RPMI8226 (cell line): ENCODE measurements around the gene EXD3.
"Not testable (repeated sequence)": the region's sequence is repeated elsewhere in the genome, so short reads cannot be mapped to it uniquely, and the experiment has no call there.

Experiments used
- DNase-seq: peaks from one replicate; pipeline ENCODE4 v3.0.0-alpha.2; 2015

Gene EXD3

GRCh38 chr9:137430723-137431415, 7.9 kb upstream of the EXD3 start:
- DNase-seq: no peak

GRCh38 chr9:137429974-137430722, 7.2 kb upstream of the EXD3 start:
- peak; percentile 83 for DNase-seq

- peak; percentile 33 for DNase-seq
Measured at GRCh38 chr9:137429546-137429890, 6.6 kb upstream of the EXD3 start.

- DNase-seq: peak; percentile 44
Measured at GRCh38 chr9:137428841-137429545, 6.0 kb upstream of the EXD3 start.

GRCh38 chr9:137428311-137428630, 5.3 kb upstream of the EXD3 start:
- DNase-seq: no peak

- no peak for DNase-seq
Measured at GRCh38 chr9:137427454-137428310, 4.7 kb upstream of the EXD3 start.

GRCh38 chr9:137426018-137426681, 3.2 kb upstream of the EXD3 start:
- no peak for DNase-seq

- no peak for DNase-seq
Measured at GRCh38 chr9:137423514-137424291, 741 bp upstream of the EXD3 start.

- DNase-seq: peak; percentile 68
Measured at GRCh38 chr9:137421838-137422603, 941 bp downstream of the EXD3 start.

- DNase-seq: no peak
Measured at GRCh38 chr9:137417161-137418021, 5.6 kb downstream of the EXD3 start.

GRCh38 chr9:137416563-137417151, 6.3 kb downstream of the EXD3 start:
- no peak for DNase-seq

- no peak for DNase-seq
Measured at GRCh38 chr9:137416006-137416562, 6.9 kb downstream of the EXD3 start.

- no peak for DNase-seq
Measured at GRCh38 chr9:137415451-137415850, 7.5 kb downstream of the EXD3 start.

GRCh38 chr9:137412431-137412830, 10.5 kb downstream of the EXD3 start:
- no peak for DNase-seq

- DNase-seq: peak; percentile 93
Measured at GRCh38 chr9:137411645-137412380, 11.1 kb downstream of the EXD3 start.

- DNase-seq: no peak
Measured at GRCh38 chr9:137411260-137411644, 11.7 kb downstream of the EXD3 start.

GRCh38 chr9:137410891-137411249, 12.1 kb downstream of the EXD3 start:
- no peak for DNase-seq

- not testable (repeated sequence) for DNase-seq
Measured at GRCh38 chr9:137410236-137410890, 12.6 kb downstream of the EXD3 start.
